ENCODE measurements around the gene ZNF302.
"Not testable (repeated sequence)": the region's sequence is repeated elsewhere in the genome, so short reads cannot be mapped to it uniquely, and the experiment has no call there.

The ZNF302 gene

DNA sequence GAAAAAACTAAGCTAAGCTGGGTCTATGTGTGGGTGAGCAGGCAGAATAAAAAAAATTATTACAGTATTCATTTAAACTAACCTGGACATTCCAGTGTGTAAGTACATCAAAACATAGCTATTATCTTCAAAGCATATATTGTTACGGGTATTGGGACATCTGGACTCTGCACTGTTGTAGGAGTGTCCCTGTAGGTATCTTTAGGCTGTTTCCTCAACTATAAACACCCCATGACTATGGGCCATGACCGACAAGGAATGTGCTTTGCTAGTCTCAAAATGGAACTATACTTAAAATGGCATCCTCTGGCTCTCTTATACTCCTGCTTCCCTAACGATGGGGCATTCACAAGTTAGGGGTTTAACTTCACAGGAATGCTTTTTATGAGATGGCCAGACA, 3.9 kb upstream of the ZNF302 start:
- DNase-seq = no peak

DNA sequence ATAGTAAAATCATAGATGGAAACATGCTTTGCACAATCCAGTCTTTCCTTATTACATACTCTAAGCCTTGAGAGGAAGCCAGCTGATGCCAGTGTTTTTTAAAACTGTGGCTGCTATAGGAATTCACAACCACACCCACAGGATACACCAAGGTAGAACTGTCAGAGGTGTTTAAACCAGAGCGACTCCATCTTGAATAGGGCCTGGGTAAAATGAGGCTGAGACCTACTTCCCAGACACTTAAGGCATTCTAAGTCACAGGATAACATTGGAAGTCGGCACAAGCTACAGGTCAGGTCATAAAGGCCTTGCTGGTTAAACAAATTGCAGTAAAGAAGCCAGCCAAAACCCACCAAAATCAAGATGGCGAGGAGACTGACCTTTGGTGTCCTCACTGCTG, 2.2 kb upstream of the ZNF302 start:
- DNase-seq = no peak

DNA sequence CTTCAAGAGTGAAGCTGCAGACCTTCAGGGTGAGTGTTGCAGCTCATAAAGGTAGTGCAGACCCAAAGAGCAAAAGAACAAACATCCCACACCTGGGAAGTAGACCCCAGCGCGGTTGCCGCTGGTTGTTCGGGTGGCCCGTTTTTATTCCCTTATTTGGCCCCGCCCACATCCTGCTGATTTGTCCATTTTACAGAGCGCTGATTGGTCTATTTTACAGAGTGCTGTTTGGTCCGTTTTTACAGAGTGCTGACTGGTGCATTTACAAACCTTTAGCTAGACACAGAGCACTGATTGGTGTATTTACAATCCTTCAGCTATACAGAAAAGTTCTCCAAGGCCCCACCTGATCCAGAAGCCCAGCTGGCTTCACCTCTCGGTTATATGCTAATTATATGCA, 1.6 kb upstream of the ZNF302 start:
- no peak for DNase-seq

- no peak for DNase-seq
These were observed 637 bp upstream of the ZNF302 start, which contains the start of gene SCGB2B2 for GRCh38 chr19:34676697-34677385. Gene SCGB2B2 (minus strand): TSS chr19:34677159. CDS start chr19:34594563, 82,596 bp downstream.

- no peak for DNase-seq
These were observed 571 bp downstream of the ZNF302 start for GRCh38 chr19:34678085-34678412.

DNA sequence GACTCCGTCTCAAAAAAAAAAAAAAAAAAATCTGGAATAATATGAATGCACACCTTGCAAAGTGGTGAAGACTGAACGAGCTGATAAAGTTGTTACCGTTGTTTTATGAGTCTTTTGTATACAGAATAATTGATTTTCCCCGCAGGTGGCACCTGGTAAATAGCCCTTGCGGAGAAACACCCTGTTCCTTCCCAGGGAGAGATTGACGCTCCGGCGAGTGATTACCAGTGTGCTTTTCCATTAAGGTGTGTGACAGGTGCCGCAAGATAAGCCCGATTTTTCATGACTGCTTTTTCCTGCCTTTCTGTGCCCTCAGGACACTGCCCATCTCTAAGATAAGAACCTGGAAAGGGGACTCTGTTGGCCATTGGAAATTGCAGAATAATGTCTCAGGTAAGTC, 943 bp downstream of the ZNF302 start:
- DNase-seq = no peak

GRCh38 chr19:34681478-34681877, 4.0 kb downstream of the ZNF302 start:
- no peak for DNase-seq

DNA sequence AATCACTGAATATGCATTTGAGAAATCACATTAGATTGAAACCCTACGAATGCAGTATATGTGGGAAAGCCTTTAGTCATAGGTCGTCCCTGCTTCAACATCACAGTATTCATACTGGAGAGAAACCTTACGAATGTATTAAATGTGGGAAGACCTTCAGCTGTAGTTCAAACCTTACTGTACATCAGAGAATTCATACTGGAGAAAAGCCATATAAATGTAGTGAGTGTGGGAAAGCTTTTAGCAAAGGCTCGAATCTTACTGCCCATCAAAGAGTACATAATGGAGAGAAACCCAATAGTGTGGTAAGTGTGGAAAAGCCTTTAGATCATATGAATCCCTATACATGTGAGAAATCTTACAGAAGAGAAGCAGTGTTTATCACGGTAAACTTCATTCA, 7.8 kb downstream of the ZNF302 start:
- DNase-seq = not testable (repeated sequence)

DNA sequence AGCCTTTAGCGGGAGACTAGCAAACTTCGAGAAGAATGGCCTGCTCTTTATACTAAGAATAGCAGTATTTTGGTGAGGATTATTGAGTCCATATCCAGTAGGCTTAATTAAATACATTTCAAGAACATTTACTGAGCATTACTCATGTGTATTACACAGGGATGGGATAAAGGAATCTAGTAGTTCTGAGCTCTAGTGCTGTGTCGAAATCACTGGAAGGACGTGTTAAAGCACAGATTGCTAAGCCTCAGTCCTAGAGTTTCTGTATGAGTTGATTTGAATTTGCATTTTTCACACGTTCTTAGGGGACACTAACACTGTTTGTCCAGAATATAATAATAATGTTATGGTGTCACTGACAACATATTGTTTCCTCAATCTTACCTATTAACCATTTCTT, 9.0 kb downstream of the ZNF302 start:
- no peak for DNase-seq

DNA sequence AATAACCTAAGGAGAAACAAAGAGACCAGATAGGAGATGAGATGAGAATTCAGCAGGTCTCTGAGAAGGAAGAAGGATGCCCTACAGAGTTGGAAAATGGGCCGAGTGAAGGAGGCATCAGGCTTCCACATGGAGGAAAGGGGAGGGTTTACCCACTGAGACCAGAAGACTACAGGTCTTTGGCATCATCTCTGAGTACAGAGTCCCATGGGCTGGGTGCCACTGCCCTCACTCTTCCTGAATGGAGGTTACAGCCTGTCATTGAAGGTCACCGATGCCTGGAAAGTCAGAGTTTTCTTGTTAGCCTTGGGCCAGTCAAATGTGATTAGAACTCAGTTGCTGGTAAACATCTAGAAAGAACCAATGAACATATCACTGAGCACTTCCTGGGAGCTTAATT, 9.9 kb downstream of the ZNF302 start:
- DNase-seq = no peak

DNA sequence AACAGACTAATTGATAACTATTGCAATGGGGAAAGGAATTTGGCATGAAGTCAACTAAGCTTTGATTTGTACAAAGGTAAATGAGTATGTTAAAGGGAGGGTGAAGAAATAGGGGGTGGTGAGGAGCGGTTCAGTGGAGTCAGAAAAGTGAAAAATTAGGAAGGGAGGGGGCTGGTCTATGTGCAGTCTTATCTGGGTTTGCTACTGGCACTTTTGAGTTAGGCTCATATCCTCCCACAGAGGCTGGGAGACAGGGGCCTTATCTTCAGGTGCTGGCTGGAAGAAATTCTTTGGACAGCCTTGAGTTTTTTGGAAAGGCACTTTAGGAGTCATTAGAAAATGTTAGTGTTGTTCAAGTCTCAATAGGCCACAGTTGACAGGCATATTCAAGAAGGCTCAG, 11.1 kb downstream of the ZNF302 start:
- no peak for DNase-seq

GRCh38 chr19:34690372-34690771, 12.9 kb downstream of the ZNF302 start:
- no peak for DNase-seq

- no peak for DNase-seq
These were observed 15.1 kb downstream of the ZNF302 start for GRCh38 chr19:34692549-34692948.

DNA sequence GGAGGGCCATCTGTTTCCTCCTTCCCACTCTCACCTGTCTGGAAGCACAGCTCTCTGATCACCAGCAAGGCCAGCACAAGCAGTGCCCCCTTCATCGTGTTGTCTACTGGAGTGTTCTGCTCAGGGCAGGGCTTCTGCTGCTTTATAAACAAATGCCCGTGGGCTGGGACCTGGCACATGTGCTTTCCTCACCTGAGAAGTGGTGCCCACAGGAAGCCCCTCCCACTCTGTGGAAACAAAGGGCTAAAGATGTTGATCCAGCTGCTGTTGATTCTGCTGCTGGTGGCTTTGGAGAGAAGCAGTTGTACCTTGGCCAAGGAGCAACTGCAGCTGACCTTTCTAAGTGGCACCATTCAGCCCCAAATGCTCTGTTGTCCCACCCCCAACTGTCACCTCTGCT, 30.2 kb downstream of the ZNF302 start:
- no peak for DNase-seq

DNA sequence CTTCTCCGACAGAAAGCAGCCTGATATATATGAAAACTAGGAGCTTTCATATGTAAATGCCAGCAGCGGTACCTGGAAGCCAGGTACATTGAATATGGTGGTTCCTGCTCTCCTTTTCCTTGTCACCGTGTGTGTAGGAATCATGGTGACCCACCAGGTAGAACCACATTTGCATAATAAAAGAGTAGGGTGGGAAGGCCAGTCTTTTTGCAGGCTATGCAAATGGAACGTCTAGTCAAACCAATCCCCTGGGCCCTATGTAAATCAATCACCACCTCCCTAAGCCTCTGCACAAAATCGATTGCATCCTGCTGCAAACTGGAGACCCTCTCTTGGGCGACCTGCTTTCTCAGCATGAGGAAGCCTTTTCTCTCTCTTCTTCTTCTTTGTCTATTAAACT, 34.4 kb downstream of the ZNF302 start:
- no peak for DNase-seq

- DNase-seq = no peak
These were observed 35.1 kb downstream of the ZNF302 start for GRCh38 chr19:34712395-34713261.

DNA sequence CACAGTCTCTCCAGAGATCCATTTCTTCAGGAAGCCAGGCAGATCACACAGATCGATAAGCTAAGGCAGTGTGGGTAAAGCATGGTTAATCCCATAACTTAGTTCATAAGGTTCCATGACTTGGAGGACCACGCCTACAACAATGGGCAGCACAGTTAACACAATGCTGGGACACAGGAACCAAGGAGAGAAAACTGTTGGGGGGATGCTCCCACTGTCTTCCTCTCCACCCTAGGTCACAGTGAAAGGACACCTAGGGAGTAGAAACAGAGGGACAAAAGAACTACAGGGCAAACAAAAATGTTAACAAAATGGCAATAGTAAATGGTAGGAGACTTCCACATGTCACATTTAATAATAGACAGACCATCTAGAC, 35.8 kb downstream of the ZNF302 start:
- no peak for DNase-seq

DNA sequence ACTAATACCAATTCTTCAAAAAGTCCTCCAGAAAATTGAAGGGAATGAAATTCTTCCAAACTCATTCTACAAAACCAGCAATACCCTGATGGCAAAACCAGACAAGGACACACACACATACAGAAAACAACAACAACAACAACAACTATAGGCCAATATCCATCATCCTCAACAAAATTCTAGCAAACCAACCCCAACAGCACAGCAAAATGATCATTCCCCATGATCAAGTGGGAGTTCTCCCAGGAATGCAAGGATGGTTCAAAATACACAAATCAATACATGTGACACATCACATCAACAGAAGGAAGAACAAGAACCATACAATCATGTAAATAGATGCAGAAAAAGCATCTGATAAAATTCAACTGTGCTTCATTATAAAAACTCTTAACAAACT, 37.9 kb downstream of the ZNF302 start:
- no peak for DNase-seq

DNA sequence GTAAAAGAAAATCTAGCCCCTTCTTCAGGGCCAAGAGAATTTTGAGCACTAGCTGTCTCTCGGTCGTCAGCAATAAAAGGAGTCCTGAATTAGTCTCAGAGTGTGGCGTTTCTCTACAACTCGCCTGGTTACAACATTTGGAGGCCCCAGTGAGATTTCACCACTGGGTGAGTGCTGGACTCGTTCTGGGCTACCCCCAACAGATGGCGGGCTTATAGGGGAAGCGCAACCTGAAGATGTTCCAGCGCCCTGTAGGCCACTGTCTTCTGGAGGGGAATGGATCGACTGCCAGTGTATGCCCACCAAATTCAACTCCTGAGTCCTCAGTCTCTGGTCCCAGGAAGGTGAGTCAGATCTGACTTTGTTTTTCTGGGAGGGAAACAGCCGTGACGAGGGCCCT, 44.9 kb downstream of the ZNF302 start:
- DNase-seq = no peak

DNA sequence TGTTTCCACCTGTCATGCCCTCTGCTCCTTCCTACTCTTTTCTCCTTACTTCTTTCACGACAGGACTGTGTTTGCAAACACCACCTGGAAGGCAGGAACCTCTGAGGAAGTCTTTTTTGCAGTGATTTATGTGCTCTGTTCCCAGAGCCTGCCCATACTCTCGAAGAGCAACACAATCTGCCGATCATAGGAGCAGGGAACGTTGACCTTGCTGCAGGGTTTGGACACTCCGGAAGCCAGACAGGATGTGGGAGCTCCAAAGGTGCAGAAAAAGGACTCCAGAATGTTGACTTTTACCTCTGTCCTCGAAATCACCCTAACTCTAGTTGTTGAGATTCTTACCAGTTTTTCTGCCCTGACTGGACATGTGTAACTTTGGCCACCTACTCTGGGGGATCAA, 47.9 kb downstream of the ZNF302 start:
- no peak for DNase-seq

DNA sequence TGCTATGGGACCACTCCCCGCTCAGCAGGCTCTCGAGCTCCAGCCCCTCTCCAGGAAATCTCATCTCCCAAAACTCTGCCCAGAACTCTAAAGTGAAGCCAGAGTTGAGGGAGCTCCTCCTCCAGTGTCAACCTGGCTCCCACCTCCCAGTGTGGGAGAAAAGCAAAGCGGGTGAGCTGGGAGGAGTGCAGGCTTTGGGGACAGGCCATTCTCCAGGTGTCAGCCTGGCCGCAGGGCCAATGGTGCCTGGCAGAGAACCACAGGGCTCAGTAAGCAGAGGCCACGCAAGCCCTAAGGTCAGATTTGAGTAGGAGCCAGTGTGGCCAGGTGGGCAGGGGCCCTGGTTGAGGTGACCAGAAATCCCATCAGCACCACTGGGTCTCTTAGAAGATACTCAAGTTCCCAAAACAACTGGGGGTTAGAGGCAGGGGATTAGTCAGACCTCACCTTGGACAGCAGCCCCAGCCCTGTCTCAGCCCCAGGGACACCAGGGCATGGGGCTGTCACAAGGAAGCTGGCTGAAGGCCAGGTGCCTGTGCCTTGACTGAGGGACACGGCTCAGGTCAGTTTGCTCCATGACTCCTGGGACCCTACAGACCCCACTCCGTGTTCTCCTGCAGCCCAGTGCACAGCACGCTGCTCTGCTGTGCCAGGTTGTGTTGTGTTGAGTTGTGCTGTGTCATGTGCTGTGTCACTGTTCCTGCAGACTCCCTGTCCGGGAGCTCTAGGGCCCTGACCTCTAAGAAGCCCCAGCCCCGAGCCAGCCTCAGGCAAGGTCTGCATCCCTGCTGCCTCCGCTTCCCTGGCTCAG, 53.7 kb downstream of the ZNF302 start:
- DNase-seq = no peak

DNA sequence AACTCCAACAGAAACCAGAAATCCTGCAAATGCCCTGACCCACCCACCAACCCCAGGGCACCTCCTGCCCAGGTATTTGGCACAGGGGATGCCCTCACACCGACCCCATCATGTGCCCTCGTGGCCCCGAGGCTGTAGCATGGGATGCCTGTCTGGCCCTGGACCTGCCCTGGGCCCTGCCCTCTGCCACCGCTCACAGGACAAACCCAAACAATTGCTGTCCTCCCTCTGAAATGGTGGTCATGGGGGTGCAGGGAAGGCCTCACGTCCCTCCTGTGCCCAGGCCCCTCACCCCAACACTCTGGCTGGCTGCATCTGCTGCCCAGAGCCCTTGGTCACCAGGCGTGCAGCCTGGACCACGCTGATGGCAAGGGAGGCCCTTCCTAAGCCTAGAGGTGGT, 54.5 kb downstream of the ZNF302 start:
- no peak for DNase-seq

GRCh38 chr19:34732612-34733211, 55.2 kb downstream of the ZNF302 start:
- DNase-seq = no peak
